NCI-H446 (cell line): ENCODE measurements around the gene SMIM12.
"Not testable (repeated sequence)": the region's sequence is repeated elsewhere in the genome, so short reads cannot be mapped to it uniquely, and the experiment has no call there.

Experiments used
- DNase-seq, 2 experiments: peaks; one replicate each; lab custom pipeline; 2025; lab: John Stamatoyannopoulos, UW

Gene SMIM12

GRCh38 chr1:34843392-34844251 is 15.9 kb downstream of the SMIM12 start:
- DNase-seq = no peak

DNA sequence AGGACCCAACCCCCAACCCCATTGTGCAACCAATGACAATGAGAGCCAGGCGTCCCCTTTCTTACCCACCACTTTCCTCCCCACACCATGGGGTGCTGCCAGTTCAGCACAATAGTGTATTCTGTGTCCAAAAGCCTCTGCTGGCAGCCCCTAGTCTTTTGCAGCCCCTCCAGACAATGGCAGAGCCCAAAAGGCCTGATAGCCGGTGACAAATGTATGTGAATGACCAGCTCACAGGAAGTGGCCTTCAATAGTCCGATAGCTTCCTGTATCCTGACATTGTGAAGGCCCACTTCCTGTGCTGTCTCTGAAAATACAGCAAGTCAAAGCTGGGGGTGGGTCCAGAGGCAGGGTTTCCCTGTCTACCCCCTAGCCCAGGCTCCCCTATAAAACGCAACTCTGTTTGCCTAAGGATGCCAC is 16.6 kb downstream of the SMIM12 start:
- DNase-seq = no peak

- no peak for DNase-seq
Observed at GRCh38 chr1:34842073-34842472, 17.5 kb downstream of the SMIM12 start.

GRCh38 chr1:34840426-34840825 is 19.1 kb downstream of the SMIM12 start:
- no peak for DNase-seq

DNA sequence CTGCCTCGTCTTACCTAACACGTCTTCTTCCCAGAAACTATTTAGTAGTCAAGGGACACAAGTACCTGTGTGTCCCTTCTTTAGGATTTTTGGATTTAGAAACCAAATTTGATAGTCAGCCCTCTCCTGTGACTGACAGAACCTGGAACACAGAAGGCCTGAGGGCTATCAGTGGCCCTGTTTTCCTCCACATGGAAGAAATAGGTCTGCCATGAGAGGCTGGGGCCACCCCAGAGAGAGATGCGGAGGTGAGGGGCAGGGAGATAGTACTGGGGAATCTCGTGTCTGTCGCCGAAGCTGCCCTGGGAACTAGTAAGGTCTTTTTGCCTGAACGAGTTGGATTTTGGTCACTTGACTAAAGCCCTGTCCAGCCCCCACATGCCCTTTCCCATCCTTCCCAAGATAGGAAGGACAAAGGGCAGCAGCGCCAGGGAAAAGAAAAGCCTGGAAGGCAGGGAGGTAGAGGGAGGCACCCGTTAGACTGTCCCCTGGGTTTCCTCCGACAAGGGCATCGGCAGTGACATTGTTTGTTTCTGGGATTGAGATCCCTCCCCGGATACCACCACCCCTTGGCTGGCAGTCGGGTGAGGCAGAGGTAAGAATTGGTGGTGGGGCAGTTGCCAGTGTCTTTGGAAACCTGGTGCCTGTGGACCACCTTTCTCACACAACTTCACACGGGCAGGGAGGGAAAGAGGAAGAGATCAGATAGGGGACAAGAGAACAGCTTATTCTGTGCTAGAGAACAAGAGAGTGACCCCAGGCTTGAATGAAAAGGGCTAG is 19.8 kb downstream of the SMIM12 start:
- DNase-seq = no peak

GRCh38 chr1:34833711-34834110 is 25.8 kb downstream of the SMIM12 start:
- no peak for DNase-seq

DNA sequence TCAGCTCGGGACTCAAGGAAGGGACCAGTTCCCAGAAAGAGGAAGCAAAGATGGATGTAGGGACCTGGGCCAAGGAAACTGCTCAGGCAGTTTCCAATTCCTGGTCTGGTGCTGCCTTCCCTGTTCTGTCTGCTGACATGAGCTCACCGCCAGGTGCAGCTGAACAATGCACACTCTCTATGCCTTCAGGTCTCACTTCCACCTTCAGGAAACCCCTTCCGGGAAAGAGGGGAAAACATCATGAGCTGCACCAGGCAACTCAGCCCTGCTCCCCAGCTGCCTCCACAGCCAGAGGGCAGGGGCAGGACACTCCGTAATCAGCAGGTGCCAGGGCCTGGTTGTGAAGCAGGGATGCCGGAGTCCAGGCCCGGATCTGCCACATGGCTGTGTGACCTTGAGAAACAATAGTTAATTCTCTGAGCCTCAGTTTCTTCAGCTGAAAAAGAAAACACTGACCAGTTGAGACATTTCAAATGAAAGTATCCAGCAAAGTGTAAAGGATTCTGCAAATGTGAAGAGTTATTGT is 27.8 kb downstream of the SMIM12 start:
- DNase-seq = no peak

DNA sequence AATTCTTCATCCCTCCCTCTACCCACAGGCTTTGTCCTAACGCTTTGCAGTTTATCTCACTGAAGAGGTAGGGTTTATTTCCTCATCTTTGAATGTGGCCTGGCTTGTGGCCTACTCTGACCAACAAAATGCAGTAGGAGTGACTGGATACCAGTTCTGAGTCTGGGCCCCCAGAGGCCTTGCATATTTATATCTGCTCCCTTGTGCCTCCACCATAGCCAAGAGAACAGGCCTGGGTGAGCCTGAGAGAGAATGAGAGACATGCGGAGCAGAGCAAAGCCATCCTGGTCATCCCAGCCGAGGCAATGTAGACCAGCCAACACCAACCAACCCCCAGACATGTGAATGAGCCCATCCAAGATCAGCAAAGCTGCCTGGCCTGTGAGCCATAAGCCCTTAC is 30.3 kb downstream of the SMIM12 start:
- DNase-seq = no peak

DNA sequence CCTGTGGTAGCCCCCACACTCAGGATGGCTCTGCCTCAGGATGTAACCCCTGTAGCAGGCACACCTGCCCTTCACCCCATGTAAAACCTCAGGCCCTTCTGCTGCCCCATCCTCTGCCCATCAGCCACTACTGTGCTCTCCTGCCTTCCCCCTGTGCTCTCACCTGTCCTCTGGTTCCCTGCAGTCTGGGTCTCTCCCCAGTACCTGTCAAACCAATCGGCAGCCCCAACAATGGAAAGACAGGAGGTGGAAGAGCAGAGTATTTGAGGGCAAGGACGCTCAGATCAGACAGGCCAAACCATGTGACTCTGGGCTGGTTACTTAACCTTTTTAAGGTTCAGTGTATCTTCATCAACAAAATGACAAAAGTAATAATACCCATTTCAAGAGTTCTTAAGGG is 30.9 kb downstream of the SMIM12 start:
- DNase-seq = no peak

GRCh38 chr1:34827341-34827941 is 32.1 kb downstream of the SMIM12 start:
- no peak for DNase-seq

GRCh38 chr1:34825455-34826091 is 34.0 kb downstream of the SMIM12 start:
- no peak for DNase-seq

DNA sequence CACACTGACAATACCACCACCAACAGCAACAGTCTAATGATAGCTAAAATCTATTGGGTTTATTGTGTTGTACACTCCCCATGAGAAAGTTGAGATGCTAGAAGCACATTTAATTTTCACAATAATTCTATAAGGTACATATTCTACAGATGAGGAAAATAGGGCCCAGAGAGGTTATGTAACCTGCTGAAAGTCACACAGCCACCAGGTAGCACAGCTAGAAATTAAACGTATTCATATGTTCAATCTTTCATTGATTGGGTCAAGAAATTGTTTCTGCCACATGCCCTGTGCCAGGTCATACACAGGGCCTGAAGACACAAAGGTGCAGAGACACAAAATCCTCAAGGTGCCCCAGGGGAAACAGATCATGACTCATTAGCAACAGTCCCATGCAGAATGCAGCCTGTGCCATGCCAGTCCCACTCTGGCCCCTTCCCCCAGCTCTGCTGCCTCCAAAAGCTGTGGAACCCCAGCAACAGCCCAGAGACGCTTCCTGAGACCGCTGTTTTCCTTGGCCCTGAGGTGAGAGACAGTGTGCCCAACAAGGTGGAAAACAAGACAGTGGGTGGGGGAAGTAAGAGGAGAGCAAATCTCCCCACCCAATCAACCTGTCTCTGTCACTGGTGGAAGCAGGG is 34.6 kb downstream of the SMIM12 start:
- no peak for DNase-seq

GRCh38 chr1:34822202-34822601 is 37.3 kb downstream of the SMIM12 start:
- no peak for DNase-seq

DNA sequence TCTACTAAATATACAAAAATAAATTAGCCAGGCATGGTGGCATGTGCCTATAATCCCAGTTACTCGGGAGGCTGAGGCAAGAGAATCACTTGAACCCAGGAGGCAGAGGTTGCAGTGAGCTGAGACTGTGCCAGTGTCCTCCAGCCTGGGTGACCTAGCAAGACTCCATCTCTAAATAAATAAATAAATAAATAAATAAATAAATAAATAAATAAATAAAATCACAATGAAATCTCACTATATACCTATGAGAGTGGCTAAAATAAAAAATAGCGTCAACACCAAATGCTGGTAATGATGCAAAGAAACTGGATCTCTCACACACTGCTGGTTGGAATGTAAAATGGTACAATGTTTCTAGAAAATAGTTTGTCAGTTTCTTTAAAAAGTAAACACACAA is 40.7 kb downstream of the SMIM12 start:
- not testable (repeated sequence) for DNase-seq

DNA sequence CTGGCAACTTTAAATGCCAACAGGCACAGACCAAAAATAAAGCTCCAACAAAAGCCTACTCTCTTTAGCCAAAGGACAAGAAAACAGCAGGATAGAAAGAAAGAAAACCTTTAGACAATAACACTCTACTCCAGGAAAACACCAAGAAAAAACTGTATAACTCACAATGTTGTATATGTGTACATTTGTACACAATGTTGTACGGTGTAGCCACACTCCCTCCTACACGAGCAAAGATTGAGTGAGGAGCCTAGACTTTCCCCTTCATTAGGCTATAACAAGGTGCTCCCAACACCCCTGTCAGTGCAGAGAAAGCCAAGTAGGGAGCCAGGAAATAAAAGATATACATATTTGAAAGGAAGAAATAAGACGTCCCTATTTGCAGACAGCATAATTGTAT is 42.8 kb downstream of the SMIM12 start:
- no peak for DNase-seq

GRCh38 chr1:34816332-34816731 is 43.2 kb downstream of the SMIM12 start:
- DNase-seq = no peak

GRCh38 chr1:34810781-34811180 is 48.8 kb downstream of the SMIM12 start:
- not testable (repeated sequence) for DNase-seq

- DNase-seq = no peak
Observed at GRCh38 chr1:34808051-34808810, 51.3 kb downstream of the SMIM12 start.

DNA sequence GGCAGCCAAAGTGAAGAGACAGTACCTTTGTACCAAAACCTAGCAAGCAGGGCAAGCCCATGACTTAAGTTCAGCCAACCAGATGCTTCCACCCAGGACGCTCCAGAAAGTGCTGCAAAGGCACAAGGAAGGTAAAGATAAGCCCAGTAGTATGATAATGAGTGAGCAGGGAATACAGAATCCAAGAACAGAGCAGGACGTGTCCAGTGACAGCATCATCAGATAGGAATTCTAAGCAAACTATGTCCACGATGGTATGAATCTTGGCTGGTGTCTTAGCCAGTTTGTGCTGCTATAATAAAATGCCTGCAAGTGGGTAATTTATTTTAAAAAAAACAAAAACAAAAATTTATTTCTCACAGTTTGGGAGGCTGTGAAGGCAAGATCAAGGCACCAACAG is 53.2 kb downstream of the SMIM12 start:
- DNase-seq = no peak

GRCh38 chr1:34803770-34804169 is 55.8 kb downstream of the SMIM12 start:
- DNase-seq = no peak
